GM21528 (cell line): ENCODE results near the gene UTP14C.
"Not testable (repeated sequence)": the region's sequence is repeated elsewhere in the genome, so short reads cannot be mapped to it uniquely, and the experiment has no call there.

ENCODE experiments used
- ATAC-seq: cut with Tn5 transposase; IDR thresholded peaks from one replicate; pipeline ENCODE4 v1.9.1; 2021; ENCODE audit warnings: mild to moderate bottlenecking, moderate library complexity; ENCODE audit not compliant: unreplicated experiment, low FRiP score

Gene UTP14C

GRCh38 chr13:52001120-52001731, 23.3 kb upstream of the UTP14C start:
- ATAC-seq = peak; percentile 77

GRCh38 chr13:52002361-52002760, 22.1 kb upstream of the UTP14C start:
- no peak for ATAC-seq

DNA sequence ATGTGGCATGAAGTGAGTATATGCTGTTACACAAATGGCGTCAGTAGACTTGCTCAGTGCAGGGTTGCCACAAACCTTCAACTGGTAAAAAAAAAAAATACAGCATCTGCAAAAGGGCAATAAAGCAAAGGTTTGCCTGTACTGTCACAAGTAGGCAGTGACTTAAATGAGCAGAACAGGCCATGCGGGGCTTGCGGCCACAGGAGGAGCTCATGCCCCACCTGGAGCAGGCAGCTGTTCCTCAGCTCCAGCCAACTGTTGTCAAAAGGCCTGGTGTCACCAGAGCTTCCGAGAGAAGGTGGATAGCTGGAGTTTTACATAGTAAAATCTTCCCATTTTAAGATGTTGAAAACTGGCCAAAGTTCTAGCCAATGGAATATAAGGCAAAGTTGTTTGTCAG, 20.9 kb upstream of the UTP14C start:
- no peak for ATAC-seq

DNA sequence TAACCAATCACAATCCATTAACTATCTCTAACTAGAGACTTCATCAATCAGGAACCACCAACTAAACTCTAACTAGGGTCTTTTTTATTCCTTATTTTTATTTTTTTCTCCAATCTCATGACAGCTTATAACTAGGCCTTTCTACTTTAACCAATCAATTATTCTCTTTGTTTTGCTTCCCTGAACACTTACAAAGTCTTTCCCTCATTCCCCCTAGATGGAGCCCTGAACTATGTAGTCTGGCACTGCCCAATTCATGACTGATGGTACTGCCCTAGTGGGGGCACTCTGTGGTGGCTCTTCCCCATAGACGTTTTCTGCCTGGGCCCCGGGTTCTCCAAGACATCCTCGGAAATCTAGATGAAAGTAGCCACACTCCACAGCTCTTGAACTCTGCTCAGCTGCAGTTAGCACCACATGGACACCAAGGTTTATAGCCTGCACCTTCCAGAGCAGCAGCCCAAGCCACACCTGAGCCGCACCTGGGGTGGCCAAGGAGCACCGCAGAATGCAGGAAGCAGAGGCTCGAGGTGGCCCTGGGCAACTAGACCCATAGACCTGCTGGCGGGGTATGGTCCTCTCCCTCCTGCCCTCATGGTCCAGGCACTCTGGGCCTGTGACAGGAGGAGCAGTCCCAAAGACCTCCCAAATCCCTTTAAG, 19.9 kb upstream of the UTP14C start:
- ATAC-seq = no peak

GRCh38 chr13:52005841-52006522, 18.5 kb upstream of the UTP14C start:
- no peak for ATAC-seq

DNA sequence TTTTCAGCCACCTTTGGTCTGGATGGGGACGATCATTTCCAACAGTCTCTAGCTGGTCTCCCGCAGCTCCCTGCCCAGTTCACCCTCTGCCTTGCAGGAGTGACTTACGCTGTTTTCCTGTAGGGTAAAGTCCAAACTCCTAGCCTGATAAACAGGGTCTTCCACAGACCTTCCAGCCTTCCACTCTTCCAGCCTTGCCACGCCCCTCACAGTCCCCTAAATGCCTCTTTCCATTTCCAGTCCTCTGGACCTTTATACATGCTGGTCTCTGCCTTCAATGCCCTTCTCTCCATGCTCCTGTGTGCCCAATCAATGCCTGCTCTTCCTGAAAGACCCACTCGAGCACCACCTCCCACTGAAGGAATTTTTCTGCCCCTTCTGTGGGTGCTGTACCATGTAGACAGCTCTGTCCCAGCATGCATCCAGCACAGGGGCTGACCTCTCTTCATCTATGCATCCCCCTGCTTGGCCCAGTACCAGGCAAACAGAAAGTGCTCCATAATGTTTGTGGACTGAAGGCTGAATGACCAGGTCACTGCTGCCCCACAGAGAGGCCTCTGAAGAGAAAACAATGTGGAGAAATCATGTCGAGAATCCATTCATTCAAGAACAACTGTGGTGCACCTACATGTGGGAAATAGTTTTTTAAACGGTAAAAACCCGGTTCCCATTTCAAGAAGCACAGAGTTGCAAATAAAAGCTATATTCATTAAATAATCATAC, 17.8 kb upstream of the UTP14C start:
- ATAC-seq = no peak

DNA sequence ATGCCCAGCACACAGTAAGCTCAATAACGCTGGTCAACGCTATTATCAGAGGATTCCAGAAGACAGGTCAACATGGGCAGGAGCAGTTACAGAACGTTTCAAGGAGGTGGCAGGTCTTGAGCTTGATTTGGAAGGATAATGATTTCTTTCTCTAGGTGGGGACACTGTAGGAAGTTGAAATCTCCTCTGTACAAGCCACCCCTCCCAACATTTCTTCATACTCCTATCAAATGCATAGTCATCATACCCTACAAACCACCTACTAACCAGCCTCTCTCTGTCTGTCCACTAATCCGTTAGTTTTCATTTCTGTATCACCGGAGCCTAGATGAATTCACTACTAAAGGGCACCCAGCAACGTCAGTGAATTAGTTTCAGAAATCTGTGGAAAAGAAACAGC, 14.5 kb upstream of the UTP14C start:
- no peak for ATAC-seq

DNA sequence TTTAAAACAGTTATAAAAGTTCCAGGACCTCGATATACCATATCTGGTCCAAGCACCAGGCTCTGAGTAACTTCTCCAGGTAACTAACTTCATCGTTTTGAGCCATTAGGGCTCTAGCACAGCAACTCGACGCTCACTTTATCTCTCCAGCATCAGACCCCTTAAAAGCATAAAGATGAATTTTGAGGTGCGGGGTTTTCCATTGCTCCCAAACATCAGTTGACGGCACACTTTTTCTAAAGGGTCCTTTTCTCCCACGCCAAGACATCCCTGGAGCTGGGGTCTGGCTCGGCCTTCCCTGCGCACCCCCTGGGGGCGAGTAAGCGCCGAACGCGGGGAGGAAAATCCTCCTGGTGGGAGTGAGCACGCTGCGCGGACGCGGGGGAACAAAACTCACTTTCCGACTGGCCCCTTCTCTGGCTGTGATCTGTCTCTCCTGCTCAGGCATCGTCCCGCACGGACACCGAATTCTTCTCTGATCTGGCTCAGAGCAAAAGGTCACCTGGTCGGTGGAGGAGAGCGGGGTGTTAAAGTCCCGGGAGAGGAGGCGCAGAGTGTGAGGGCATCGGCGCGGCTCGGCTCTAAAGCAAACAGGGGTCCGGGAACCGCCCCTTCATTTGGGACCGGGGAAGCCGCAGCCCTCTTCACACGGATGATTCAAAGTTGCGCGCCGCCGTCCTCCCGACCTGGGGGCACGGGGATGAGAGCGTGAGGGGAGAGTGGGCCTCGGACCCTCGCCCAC, 13.4 kb upstream of the UTP14C start, which contains the start of gene ATP7B:
TSS of gene ATP7B (minus strand) at position 561 of the 742 bp plus-strand sequence. CDS start at position 448, 113 bp downstream.
- peak; percentile 12 for ATAC-seq

- ATAC-seq = peak; percentile 99
Measured at GRCh38 chr13:52011632-52012511, 12.6 kb upstream of the UTP14C start, which contains the start of gene ALG11. ALG11 (plus strand) TSS chr13:52012398; CDS start chr13:52012419, 21 bp downstream.

DNA sequence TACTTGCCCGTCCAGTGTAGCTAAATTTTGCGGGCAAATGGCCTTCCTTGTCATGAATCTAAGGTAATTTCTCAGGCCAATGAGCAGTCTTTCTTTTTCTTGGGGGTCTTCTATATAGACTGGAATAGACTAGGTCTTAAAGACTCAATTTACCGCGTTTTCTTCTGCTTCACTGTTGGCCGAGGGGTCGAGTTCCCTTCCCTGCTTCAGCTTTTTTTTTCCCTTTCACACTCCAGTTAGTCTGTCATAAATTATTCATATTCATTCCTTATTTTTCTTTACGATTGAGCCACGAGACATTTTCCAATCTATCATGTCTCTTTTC, 12.0 kb upstream of the UTP14C start:
- peak; percentile 13 for ATAC-seq

GRCh38 chr13:52016296-52016695, 8.2 kb upstream of the UTP14C start:
- no peak for ATAC-seq

- ATAC-seq = no peak
Measured at GRCh38 chr13:52020191-52020590, 4.3 kb upstream of the UTP14C start.

DNA sequence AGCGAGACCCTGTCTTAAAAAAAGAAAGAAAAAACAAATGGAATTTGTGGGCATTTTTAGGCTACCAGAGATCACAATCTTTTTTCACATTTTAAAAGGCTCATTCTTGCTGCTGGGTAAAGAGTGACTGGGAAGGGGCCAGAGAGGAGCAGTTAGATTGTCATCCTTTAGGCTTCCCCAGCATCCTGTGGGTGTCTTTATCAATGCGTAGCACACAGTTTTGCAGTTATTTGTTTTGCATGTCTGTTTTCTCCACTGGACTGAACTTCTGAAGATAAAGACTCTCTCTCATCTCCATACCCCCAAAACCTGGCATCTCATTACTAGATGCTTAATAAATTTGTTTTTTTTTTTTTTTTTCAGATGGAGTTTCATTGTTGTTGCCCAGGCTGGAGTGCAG, 2.1 kb upstream of the UTP14C start:
- no peak for ATAC-seq

GRCh38 chr13:52025475-52026245, 1.2 kb downstream of the UTP14C start:
- no peak for ATAC-seq

DNA sequence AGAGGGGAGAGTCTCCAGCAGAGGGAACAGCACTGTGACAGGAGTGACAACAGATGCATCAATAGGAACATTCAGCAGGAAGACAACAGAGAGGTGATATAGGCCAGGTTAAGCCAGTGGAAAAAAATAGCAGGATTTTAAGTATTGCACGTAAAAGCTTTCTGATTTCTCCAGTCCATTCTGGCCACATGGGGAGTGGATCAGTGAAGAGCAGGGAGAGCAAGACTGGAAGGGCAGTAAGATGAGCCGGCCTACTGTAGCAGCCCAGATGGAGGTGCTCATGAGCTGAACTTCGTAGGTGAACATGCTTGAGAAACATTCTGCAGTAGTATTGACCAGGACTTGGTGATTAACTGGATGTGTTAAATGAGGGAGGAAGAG, 1.7 kb downstream of the UTP14C start:
- no peak for ATAC-seq

DNA sequence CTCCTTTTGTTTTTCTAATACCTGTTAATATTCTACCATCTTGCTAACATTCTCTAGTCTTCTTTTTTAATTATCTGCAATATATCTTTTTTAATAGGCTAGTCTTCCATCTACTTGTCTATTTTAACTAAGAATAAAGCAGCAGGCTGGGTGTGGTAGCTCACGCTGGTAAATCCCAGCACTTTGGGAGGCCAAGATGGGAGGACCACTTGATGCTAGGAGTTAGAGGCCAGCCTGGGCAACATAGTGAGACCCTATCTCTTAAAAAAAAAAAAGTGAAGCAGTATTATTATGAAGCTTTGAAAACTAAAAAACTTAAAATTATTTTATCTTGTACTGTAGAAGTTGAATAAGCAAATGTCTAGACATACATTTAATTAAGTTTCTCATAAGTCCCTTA, 3.3 kb downstream of the UTP14C start:
- no peak for ATAC-seq

DNA sequence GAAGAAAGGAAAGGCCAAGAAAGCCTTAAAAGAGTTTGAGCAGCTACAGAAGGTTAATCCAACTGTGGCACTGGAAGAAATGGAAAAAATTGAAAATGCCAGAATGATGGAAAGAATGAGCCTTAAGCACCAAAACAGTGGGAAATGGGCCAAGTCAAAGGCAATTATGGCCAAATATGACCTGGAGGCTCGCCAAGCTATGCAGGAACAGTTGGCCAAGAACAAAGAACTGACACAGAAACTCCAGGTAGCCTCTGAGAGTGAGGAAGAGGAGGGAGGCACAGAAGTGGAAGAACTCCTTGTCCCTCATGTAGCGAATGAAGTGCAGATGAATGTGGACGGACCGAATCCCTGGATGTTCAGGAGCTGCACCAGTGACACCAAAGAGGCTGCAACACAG, 5.1 kb downstream of the UTP14C start:
- no peak for ATAC-seq

GRCh38 chr13:52030401-52030800, 5.9 kb downstream of the UTP14C start:
- not testable (repeated sequence) for ATAC-seq

- ATAC-seq = no peak
Measured at GRCh38 chr13:52033039-52033438, 8.5 kb downstream of the UTP14C start.
